GM12865 (cell line): ENCODE measurements around the gene CDK10.

Experiments
- DNase-seq: peaks from one replicate; pipeline ENCODE4 v3.0.0; 2010; ENCODE audit warnings: low read depth
- H3K4me3 ChIP-seq: 2 replicates; pipeline ENCODE4 v1.5.1; 2011; ENCODE audit warnings: mild to moderate bottlenecking, low read depth, low read length, control low read depth
- CTCF ChIP-seq: IDR thresholded peaks from 2 replicates; pipeline ENCODE4 v1.5.1; 2011; ENCODE audit warnings: low read length, control low read depth, low read depth, inconsistent platforms; ENCODE audit not compliant: insufficient read depth; ENCODE audit errors: missing control alignments

The CDK10 gene

GRCh38 chr16:89700649-89701424, 14.3 kb downstream of the CDK10 start:
- TF ChIP-seq CTCF = peak; percentile 40
- peak; percentile 70 for DNase-seq
- H3K4me3 ChIP-seq = peak overlapping the region; percentile 76

GRCh38 chr16:89701425-89702406, 15.2 kb downstream of the CDK10 start, which contains the start of gene SPATA2L:
TSS of gene SPATA2L (minus strand) at chr16:89701705. CDS start at chr16:89701232, 473 bp downstream.
- peak; percentile 98 for DNase-seq
- peak within 1 kb of the TSS; percentile 76 for H3K4me3 ChIP-seq
- peak; percentile 32 for TF ChIP-seq CTCF

- peak; percentile 9 for DNase-seq
- no peak overlapping the region for H3K4me3 ChIP-seq
- TF ChIP-seq CTCF = no peak
Measured at GRCh38 chr16:89704281-89704680, 17.8 kb downstream of the CDK10 start.

GRCh38 chr16:89705006-89705405, 18.5 kb downstream of the CDK10 start:
- no peak for TF ChIP-seq CTCF
- no peak overlapping the region for H3K4me3 ChIP-seq
- DNase-seq = no peak

- DNase-seq = peak; percentile 2
- TF ChIP-seq CTCF = no peak
- H3K4me3 ChIP-seq = no peak overlapping the region
Measured at GRCh38 chr16:89706518-89707260, 20.2 kb downstream of the CDK10 start.

- no peak for TF ChIP-seq CTCF
- DNase-seq = peak; percentile 9
- no peak overlapping the region for H3K4me3 ChIP-seq
Measured at GRCh38 chr16:89707695-89708094, 21.2 kb downstream of the CDK10 start.
